Esophagus muscularis mucosa (tissue), 4 donors: ENCODE measurements around the gene DDAH1. TPM values are rescaled to one million over a fixed set of nuclear protein-coding genes. Genes with fewer than 3 reads are reported as not detected.

Experiments used
- DNase-seq: peaks from one replicate; pipeline ENCODE4 v3.0.0-alpha.2; 2017; ENCODE audit errors: extremely low spot score
- H3K27ac ChIP-seq, 4 donors: fragments of 200-600 bp; sonication (generic); replicated peaks in 1 of 4; 1 replicate in 3 of 4; 2 replicates in 1 of 4; pipeline ENCODE4 v1.5.1; 2016 to 2019; ENCODE audit warnings: mild to moderate bottlenecking in 1 of 4
- H3K27me3 ChIP-seq, 4 donors: fragments of 200-600 bp; sonication (generic); one replicate each; pipeline versions ENCODE4 v1.5.1 to v1.6.0; 2016 to 2019
- H3K36me3 ChIP-seq, 4 donors: fragments of 200-600 bp; sonication (generic); one replicate each; pipeline ENCODE4 v1.5.1; 2016 to 2019
- H3K4me1 ChIP-seq, 4 donors: fragments of 200-600 bp; sonication (generic); one replicate each; pipeline ENCODE4 v1.5.1; 2016 to 2019
- H3K4me3 ChIP-seq, 4 donors: fragments of 200-600 bp; sonication (generic); 1 replicate in 2 of 4; 2 replicates in 2 of 4; pipeline ENCODE4 v1.5.1; 2016 to 2019; ENCODE audit warnings: mild to moderate bottlenecking in 4 of 4, moderate library complexity in 1 of 4
- H3K9me3 ChIP-seq, 4 donors: fragments of 200-600 bp; sonication (generic); 1 replicate in 3 of 4; 2 replicates in 1 of 4; pipeline ENCODE4 v1.5.1; 2016 to 2019
- EP300 ChIP-seq: sonication (generic); formaldehyde crosslinking; IDR thresholded peaks from one replicate; pipeline ENCODE4 v1.6.1; 2017; ENCODE audit warnings: antibody characterized with exemption
- POLR2A ChIP-seq: fragments of 450-650 bp; IDR thresholded peaks from one replicate; pipeline ENCODE4 v1.6.1; 2017; ENCODE audit warnings: antibody characterized with exemption, moderate library complexity, mild to moderate bottlenecking, low read depth
- POLR2AphosphoS5 ChIP-seq, 2 donors: sonication (generic); formaldehyde crosslinking; IDR thresholded peaks; one replicate each; pipeline ENCODE4 v1.6.1; 2017; ENCODE audit warnings: antibody characterized with exemption in 2 of 2
- WGBS: methylation state at CpG from one replicate; pipeline ENCODE4 v1.1.5; 2018; 5-methylcytosine and 5-hydroxymethylcytosine counted together
- intact Hi-C: fragments of 100-400 bp; cut with DNase I; formaldehyde crosslinking; loops from one replicate; pipeline ENCODE4 v1.15.1; 2023
- total RNA-seq, 4 donors: library from RNA; depleted of rRNA; stranded (reverse); fragments of >200 nt; gene quantifications; one replicate each; pipeline versions ENCODE4 v1.1.0 to v1.2.1, GENCODE V29; 2016
- TF ChIP-seq, protein P1 (sequence below), 3 experiments: fragments of 200-600 bp in 2 of 3; fragments of 450-650 bp in 1 of 3; sonication (generic) in 2 of 3; IDR thresholded peaks; one replicate each; pipeline ENCODE4 v1.5.1; 2017 to 2019; ENCODE audit warnings: antibody characterized with exemption in 3 of 3, mild to moderate bottlenecking in 2 of 3, moderate library complexity in 1 of 3

Gene DDAH1
- total RNA-seq, 4 donors from 2014 or later, result 27.0 to 75.3 (median 38.0) TPM

DNA sequence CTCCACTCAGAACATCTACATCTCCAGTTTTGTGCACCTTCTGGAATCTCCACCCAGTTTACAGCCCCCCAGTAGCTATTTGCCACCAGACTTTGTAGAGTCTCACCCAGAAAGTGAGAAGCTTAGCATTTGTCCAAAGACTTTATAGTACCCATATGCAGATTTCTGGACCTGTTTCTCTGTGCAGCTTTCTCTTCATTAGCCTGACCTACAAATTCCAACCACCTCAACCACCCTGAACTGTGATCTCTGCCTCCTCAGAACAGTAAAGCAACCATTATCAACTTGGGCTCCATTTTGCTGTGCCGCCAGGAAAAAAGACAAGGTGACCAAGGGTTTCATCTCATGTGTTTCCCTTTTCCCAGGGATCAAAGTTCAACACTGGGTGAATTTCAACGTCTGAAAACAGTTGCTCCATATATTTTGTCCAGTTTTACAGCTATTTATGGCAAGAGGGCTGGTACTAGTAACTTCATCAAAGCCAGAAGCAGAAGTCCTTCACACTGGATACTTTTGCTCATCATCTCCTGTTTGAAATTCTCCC lies 36.5 kb upstream of the DDAH1 start:
- TF ChIP-seq EP300 (no peak), POLR2AphosphoS5 (IDR thresholded peaks at IDR 0.05) (no peak), POLR2A (no peak)
- no peak for DNase-seq
- Histone ChIP-seq H3K27me3 (no peaks in the 10 kb centered on the region), H3K4me1 (peaks cover 0 to 4% (median 2%) of the 10 kb centered on the region in 4 donors), H3K27ac (no peak overlapping the region), H3K36me3 (no peaks in the 10 kb centered on the region), H3K9me3 (peaks cover 0 to 3% (median 0%) of the 10 kb centered on the region in 4 donors), H3K4me3 (no peak overlapping the region)
- intact Hi-C loops, result loop anchor here (5.0 kb wide), 1 partner anchor 194 kb away; no protein-coding TSS in a partner anchor
- 79% methylated on average over 2 of the region's 2 CpGs for WGBS

DNA sequence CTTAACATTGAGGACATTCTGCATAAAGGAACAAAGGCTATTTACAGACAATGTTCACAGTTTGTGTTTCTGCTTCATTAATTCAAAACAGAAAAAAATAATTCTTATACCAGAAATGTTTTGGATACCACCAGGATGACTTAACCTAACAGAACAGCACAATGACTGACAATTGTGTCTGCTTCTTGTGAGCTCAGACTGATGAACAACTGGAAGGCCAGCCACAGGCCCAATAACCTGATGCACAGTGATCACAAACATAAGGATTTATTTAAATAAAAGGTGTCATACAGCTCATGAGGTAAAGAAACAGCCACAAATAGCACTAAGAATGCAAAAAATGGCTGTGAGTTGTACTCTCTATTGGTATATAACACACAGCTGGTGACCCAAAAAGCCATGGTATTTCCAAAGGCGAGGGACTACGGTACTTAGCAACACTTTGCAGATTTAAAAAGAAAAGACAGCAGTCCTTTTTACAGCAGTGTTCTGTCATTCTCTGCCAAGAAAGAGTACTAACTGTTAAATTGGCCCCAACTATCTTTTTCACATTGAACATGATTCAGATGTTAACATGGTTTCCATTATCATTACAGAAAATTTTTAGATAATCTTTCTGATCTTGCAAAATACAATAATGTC lies 32.1 kb upstream of the DDAH1 start:
- WGBS, result 84% methylated on average over 2 of the region's 2 CpGs
- H3K9me3 ChIP-seq, result peaks cover 0 to 3% (median 0%) of the 10 kb centered on the region in 4 donors
- H3K27ac ChIP-seq, result no peak overlapping the region
- no peak for DNase-seq
- TF ChIP-seq POLR2AphosphoS5 (IDR thresholded peaks at IDR 0.05) (no peak), EP300 (no peak), POLR2A (no peak)
- TF ChIP-seq, protein P1, sequence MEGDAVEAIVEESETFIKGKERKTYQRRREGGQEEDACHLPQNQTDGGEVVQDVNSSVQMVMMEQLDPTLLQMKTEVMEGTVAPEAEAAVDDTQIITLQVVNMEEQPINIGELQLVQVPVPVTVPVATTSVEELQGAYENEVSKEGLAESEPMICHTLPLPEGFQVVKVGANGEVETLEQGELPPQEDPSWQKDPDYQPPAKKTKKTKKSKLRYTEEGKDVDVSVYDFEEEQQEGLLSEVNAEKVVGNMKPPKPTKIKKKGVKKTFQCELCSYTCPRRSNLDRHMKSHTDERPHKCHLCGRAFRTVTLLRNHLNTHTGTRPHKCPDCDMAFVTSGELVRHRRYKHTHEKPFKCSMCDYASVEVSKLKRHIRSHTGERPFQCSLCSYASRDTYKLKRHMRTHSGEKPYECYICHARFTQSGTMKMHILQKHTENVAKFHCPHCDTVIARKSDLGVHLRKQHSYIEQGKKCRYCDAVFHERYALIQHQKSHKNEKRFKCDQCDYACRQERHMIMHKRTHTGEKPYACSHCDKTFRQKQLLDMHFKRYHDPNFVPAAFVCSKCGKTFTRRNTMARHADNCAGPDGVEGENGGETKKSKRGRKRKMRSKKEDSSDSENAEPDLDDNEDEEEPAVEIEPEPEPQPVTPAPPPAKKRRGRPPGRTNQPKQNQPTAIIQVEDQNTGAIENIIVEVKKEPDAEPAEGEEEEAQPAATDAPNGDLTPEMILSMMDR (IDR thresholded peaks at IDR 0.05), result no peak
- no peak overlapping the region for H3K4me3 ChIP-seq
- H3K4me1 ChIP-seq, result no peaks in the 10 kb centered on the region
- intact Hi-C loops, result loop anchor here (10.0 kb wide), 1 partner anchor 198 kb away; no protein-coding TSS in a partner anchor
- H3K27me3 ChIP-seq, result no peaks in the 10 kb centered on the region
- H3K36me3 ChIP-seq, result no peaks in the 10 kb centered on the region

DNA sequence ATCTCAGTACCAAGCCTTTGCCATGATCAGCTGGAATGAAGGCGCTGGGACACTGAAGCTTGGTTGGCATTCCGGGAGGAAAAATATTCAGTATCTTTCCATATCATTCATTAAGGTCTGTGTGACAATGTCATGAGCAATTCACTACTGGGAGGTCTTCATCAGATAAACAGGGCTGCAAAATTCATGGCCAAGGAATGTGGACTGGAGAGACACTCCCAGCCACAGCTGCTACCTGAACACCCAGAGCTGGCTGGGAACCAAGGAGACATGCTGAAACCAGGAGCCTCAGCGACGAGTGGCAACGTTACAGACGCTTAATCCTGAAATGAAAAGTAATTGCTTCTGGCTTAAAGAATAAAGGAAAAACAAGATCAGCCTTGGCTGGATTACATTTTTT lies 30.6 kb upstream of the DDAH1 start:
- no peak overlapping the region for H3K27ac ChIP-seq
- no peaks in the 10 kb centered on the region for H3K4me1 ChIP-seq
- H3K9me3 ChIP-seq, result no peaks in the 10 kb centered on the region
- WGBS, result 84% methylated on average over 6 of the region's 6 CpGs
- H3K4me3 ChIP-seq, result no peak overlapping the region
- peaks cover 0 to 7% (median 0%) of the 10 kb centered on the region in 4 donors for H3K36me3 ChIP-seq
- intact Hi-C loops, result loop anchor here (10.0 kb wide), 1 partner anchor 199 kb away; no protein-coding TSS in a partner anchor
- no peaks in the 10 kb centered on the region for H3K27me3 ChIP-seq
- no peak for DNase-seq
- TF ChIP-seq, protein P1 (IDR thresholded peaks at IDR 0.05), result no peak
- no peak for TF ChIP-seq POLR2A
- TF ChIP-seq POLR2AphosphoS5 (IDR thresholded peaks at IDR 0.05), result no peak
- TF ChIP-seq EP300, result no peak

DNA sequence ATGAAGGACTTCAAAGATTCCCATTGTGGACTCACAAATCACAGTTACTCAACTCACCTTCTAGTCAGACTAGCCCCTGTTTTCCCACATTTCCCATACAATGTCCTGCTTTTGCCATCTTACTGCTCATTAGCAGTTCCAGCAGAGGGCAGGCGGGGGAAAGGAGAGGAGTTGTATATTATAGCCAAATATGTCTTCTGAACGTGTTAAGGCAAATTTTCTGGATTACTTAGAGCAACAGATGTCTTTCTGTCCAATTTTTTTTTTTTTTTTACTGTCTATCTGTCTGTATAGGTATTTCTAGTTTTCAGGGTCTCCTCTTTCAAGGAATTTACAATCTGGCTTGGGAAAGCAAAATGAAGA lies 29.9 kb upstream of the DDAH1 start:
- Histone ChIP-seq H3K27ac (no peak overlapping the region), H3K27me3 (no peaks in the 10 kb centered on the region), H3K9me3 (no peaks in the 10 kb centered on the region), H3K4me3 (no peak overlapping the region), H3K4me1 (no peaks in the 10 kb centered on the region), H3K36me3 (peaks cover 0 to 7% (median 0%) of the 10 kb centered on the region in 4 donors)
- TF ChIP-seq, protein P1 (IDR thresholded peaks at IDR 0.05), result peak; percentile 44 to 52 (median 49)
- no peak for TF ChIP-seq EP300
- DNase-seq, result no peak
- intact Hi-C loops, result loop anchor here (10.0 kb wide), 1 partner anchor 200 kb away; no protein-coding TSS in a partner anchor
- WGBS, result 49% methylated on average over 2 of the region's 2 CpGs

DNA sequence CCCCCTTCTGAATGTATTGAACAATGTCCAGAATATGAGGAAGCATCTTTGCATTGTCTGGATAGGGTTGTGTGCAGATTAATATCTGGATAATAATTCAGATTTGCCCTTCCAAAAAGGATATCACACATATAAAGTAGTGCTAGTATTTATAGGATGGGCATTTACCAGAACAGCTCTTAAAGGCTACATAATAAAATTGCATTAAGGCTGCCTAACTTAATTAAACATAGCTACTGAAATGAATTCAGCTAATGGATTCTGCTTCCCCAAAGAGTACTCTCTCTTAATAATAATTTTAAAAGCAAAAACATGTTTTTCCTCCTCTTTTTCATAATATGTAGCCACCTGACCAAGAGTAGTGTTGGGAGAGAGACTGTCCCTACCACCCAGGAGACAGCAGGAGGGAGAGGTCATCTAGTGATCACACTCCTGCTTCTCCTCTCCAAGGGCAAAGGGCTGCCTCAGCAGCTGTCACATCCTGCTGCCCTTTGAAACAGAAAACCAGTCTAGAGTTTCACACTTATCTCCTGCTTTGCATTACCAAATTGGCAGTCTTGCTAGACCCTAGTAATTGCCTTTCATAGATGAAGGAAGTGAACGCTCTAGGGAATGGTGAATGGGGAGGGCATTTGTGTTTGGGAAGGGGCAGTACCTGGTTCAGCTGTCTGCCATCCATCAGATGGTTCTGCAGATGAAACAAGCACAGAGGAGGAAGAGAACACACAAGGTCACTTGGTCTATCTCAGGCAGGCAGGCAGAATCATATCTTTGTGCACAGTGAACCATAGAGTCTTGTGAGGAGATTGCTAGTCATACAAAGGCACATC lies 29.3 kb upstream of the DDAH1 start:
- intact Hi-C loops, result loop anchor here (10.0 kb wide), 1 partner anchor 201 kb away; no protein-coding TSS in a partner anchor
- peaks cover 0 to 7% (median 0%) of the 10 kb centered on the region in 4 donors for H3K36me3 ChIP-seq
- H3K27ac ChIP-seq, result no peak overlapping the region

More for the DNA sequence above, 29.3 kb upstream of the DDAH1 start:
- Histone ChIP-seq H3K9me3 (no peaks in the 10 kb centered on the region), H3K27me3 (no peaks in the 10 kb centered on the region), H3K4me1 (no peaks in the 10 kb centered on the region), H3K4me3 (no peak overlapping the region)
- WGBS, result 100% methylated on average over 1 of the region's 1 CpG
- DNase-seq, result no peak
- no peak for TF ChIP-seq EP300
- no peak for TF ChIP-seq POLR2A
- TF ChIP-seq, protein P1 (IDR thresholded peaks at IDR 0.05), result no peak
- no peak for TF ChIP-seq POLR2AphosphoS5 (IDR thresholded peaks at IDR 0.05)
